Measurements from ENCODE around the gene SH3BP2. TPM values are rescaled to one million over a fixed set of nuclear protein-coding genes. Genes with fewer than 3 reads are reported as not detected.
A peak's percentile ranks its signal among the peaks of the same experiment; 100 is the strongest.

The SH3BP2 gene
- total RNA-seq, 2 donors from 2014 or later: 24.3 to 41.3 TPM

DNA sequence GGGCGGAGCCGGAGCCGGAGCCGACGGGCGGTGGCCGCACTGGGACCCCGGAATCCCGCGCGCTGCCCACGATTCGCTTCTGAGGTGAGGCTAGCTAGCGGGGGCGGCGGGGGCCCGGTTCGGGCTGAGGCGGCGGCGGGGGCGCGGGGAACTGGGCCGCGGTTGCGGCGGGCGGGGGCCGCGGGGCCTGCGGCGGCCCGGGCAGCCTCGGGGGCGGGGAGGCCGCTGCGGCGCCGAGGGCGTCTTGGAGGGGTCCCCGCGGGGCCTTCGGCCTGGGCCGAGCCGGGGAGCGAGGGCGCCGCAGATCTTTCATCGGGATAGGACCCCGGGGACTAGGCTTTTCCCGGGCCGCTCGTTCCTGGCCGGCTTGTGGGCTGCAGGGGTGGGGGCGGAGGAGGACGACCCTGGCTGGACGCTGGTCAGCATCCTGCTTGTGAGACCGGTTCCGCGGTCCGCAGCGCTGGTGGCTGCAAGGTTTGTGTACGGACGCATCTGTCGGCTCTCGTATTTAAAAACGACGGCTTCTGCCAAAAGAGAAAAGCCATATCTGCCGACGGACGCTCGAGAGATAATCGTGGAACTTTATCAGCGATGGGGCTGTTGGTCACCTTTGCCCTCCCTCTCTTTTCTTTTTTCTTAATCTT, 51.2 kb downstream of the SH3BP2 start:
- Histone ChIP-seq H3K27ac (peak overlapping the region; percentile 92 to 95), H3K36me3 (no peaks in the 10 kb centered on the region), H3K27me3 (replicated peaks; ENCODE audit: insufficient read depth) (no peaks in the 10 kb centered on the region), H3K9me3 (no peaks in the 10 kb centered on the region), H3K4me3 (peak overlapping the region; percentile 69 to 96), H3K4me1 (replicated peaks) (peaks cover 2% of the 10 kb centered on the region)
- TF ChIP-seq POLR2AphosphoS5 (IDR thresholded peaks at IDR 0.05) (no peak), POLR2A (IDR thresholded peaks at IDR 0.05) (no peak)
- TF ChIP-seq, protein P1, sequence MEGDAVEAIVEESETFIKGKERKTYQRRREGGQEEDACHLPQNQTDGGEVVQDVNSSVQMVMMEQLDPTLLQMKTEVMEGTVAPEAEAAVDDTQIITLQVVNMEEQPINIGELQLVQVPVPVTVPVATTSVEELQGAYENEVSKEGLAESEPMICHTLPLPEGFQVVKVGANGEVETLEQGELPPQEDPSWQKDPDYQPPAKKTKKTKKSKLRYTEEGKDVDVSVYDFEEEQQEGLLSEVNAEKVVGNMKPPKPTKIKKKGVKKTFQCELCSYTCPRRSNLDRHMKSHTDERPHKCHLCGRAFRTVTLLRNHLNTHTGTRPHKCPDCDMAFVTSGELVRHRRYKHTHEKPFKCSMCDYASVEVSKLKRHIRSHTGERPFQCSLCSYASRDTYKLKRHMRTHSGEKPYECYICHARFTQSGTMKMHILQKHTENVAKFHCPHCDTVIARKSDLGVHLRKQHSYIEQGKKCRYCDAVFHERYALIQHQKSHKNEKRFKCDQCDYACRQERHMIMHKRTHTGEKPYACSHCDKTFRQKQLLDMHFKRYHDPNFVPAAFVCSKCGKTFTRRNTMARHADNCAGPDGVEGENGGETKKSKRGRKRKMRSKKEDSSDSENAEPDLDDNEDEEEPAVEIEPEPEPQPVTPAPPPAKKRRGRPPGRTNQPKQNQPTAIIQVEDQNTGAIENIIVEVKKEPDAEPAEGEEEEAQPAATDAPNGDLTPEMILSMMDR (IDR thresholded peaks at IDR 0.05): no peak
- peak; percentile 53 for DNase-seq (ENCODE audit: low spot score)
- under 1% methylated on average over 48 of the region's 74 CpGs for WGBS
- intact Hi-C loops (cut with DNase I): loop anchor here (5.0 kb wide), 1 partner anchor 88 kb away; no protein-coding TSS in a partner anchor

DNA sequence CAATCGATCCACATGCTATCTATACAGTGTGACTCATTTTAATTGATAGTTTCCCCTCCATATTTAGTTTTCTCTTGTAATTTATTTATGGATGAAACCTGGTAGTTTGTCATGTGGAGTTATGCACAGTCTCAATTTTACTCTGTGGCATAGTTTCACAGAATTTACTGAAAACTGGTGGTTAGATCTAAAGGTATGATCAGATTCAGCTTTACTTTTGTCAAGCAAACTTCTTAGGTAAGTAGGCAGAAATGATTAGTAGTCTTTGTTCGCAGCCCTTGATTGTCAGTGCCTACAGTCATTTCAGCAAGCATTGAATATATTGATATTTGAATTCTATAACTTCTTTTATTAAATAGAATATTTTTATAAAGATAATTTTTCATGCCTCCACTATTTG, 53.3 kb downstream of the SH3BP2 start:
- Histone ChIP-seq H3K4me3 (no peak overlapping the region), H3K27me3 (replicated peaks; ENCODE audit: insufficient read depth) (no peaks in the 10 kb centered on the region), H3K27ac (no peak overlapping the region), H3K4me1 (replicated peaks) (peaks cover 2% of the 10 kb centered on the region), H3K9me3 (no peaks in the 10 kb centered on the region), H3K36me3 (no peaks in the 10 kb centered on the region)
- no peak for DNase-seq (ENCODE audit: low spot score)
- intact Hi-C loops (cut with DNase I): no loop called here
- TF ChIP-seq POLR2AphosphoS5 (IDR thresholded peaks at IDR 0.05) (no peak), POLR2A (IDR thresholded peaks at IDR 0.05) (no peak)
- TF ChIP-seq, protein P1 (IDR thresholded peaks at IDR 0.05): no peak
- WGBS: 84% methylated on average over 2 of the region's 2 CpGs

DNA sequence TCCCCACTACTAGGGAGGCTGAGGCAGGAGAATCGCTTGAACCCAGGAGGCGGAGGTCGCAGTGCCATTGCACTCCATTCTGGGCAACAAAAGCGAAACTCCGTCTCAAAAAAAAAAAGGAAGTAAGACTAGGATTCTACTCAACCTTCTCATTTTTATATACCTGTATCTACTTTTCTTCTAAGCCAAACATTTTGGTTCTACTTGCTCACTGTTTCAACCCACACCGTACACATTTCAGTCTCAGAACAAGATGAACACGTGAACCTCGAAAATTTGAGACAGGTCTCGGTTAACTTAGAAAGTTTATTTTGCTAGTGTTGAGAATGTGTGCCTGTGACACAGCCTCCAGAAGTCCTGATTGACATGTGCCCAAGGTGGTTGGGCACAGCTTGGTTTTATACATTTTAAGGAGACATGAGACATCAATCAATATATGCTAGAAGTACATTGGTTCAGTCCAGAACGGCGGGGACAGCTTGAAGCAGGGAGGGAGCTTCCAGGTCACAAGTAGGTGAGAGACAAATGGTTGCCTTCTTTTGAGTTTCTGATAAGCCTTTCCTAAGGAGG, 54.5 kb downstream of the SH3BP2 start:
- TF ChIP-seq, protein P1 (IDR thresholded peaks at IDR 0.05): no peak
- no peak for TF ChIP-seq POLR2AphosphoS5 (IDR thresholded peaks at IDR 0.05)
- TF ChIP-seq POLR2A (IDR thresholded peaks at IDR 0.05): no peak
- no peak overlapping the region for H3K27ac ChIP-seq
- no peaks in the 10 kb centered on the region for H3K9me3 ChIP-seq
- no peak for DNase-seq (ENCODE audit: low spot score)
- WGBS: 87% methylated on average over 11 of the region's 11 CpGs
- no peaks in the 10 kb centered on the region for H3K36me3 ChIP-seq
- H3K4me1 ChIP-seq (replicated peaks): peaks cover 2% of the 10 kb centered on the region
- intact Hi-C loops (cut with DNase I): no loop called here
- no peak overlapping the region for H3K4me3 ChIP-seq
- no peaks in the 10 kb centered on the region for H3K27me3 ChIP-seq (replicated peaks; ENCODE audit: insufficient read depth)

DNA sequence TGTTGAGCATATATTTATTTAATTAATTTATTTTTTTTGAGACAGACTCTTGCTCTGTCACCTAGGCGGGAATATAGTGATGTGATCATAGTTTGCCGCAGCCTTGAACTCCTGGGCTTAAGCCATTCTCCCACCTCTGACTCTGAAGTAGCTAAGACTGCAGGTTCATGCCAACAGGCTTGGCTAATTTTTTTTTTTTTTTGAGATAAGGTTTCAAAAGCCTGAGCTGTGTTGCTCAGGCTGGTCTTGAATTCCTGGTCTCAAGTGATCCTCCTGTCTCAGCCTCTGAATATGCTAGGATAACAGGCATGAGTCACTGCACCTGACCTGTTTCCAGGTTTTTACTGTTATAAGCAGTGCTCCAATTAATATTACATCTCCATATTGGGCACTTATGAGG, 55.6 kb downstream of the SH3BP2 start:
- 75% methylated on average over 2 of the region's 2 CpGs for WGBS
- no peaks in the 10 kb centered on the region for H3K36me3 ChIP-seq
- no peaks in the 10 kb centered on the region for H3K9me3 ChIP-seq
- no peaks in the 10 kb centered on the region for H3K27me3 ChIP-seq (replicated peaks; ENCODE audit: insufficient read depth)
- intact Hi-C loops (cut with DNase I): no loop called here
- no peak overlapping the region for H3K4me3 ChIP-seq
- no peak for DNase-seq (ENCODE audit: low spot score)
- peaks cover 2% of the 10 kb centered on the region for H3K4me1 ChIP-seq (replicated peaks)
- peak overlapping the region in 1 of 2 donors; percentile 23 for H3K27ac ChIP-seq
- TF ChIP-seq POLR2AphosphoS5 (IDR thresholded peaks at IDR 0.05) (no peak), POLR2A (IDR thresholded peaks at IDR 0.05) (no peak)
- TF ChIP-seq, protein P1 (IDR thresholded peaks at IDR 0.05): no peak

Measured in prostate gland (tissue), 2 donors.